HepG2 (cell line): ENCODE measurements around the gene CCDC191. TPM values are rescaled to one million over a fixed set of nuclear protein-coding genes. Genes with fewer than 3 reads are reported as not detected.

Experiments
- BCL3 ChIP-seq: sonication (generic); formaldehyde crosslinking; IDR thresholded peaks from 2 replicates; pipeline ENCODE4 v1.5.1; 2020; ENCODE audit warnings: mild to moderate bottlenecking, missing genetic modification reagents, moderate library complexity
- BRD4 ChIP-seq: sonication (generic); formaldehyde crosslinking; IDR thresholded peaks from 2 replicates; pipeline ENCODE4 v1.4.0; 2020; ENCODE audit warnings: missing genetic modification reagents
- HDAC1 ChIP-seq: sonication (generic); formaldehyde crosslinking; IDR thresholded peaks from 2 replicates; pipeline ENCODE4 v1.5.1; 2020; ENCODE audit warnings: mild to moderate bottlenecking, missing genetic modification reagents
- IRF9 ChIP-seq: sonication (generic); formaldehyde crosslinking; IDR thresholded peaks from 2 replicates; pipeline ENCODE4 v1.8.0; 2022; ENCODE audit warnings: missing genetic modification reagents, mild to moderate bottlenecking, borderline replicate concordance
- MAX ChIP-seq: IDR thresholded peaks from 2 replicates; pipeline ENCODE4 v1.6.1; 2012; ENCODE audit warnings: inconsistent platforms
- MEIS1 ChIP-seq: sonication (generic); formaldehyde crosslinking; IDR thresholded peaks from 2 replicates; pipeline ENCODE4 v1.9.0; 2021; ENCODE audit warnings: mild to moderate bottlenecking, missing genetic modification reagents, moderate library complexity, borderline replicate concordance
- MTF1 ChIP-seq: sonication (generic); formaldehyde crosslinking; IDR thresholded peaks from 2 replicates; pipeline ENCODE4 v1.5.0; 2020; ENCODE audit warnings: missing genetic modification reagents
- NFYC ChIP-seq: IDR thresholded peaks from 2 replicates; pipeline ENCODE4 v1.6.1; 2016; ENCODE audit warnings: missing genetic modification reagents, missing compliant biosample characterization
- PRPF4 ChIP-seq: fragments of 200-400 bp; formaldehyde crosslinking; IDR thresholded peaks from 2 replicates; pipeline ENCODE4 v1.6.1; 2016; ENCODE audit warnings: low read length, low read depth; ENCODE audit not compliant: poor library complexity, severe bottlenecking
- SKIL ChIP-seq: sonication (generic); formaldehyde crosslinking; IDR thresholded peaks from 2 replicates; pipeline ENCODE4 v1.8.0; 2022; ENCODE audit warnings: missing genetic modification reagents, mild to moderate bottlenecking, moderate library complexity, borderline replicate concordance
- ZBTB26 ChIP-seq: IDR thresholded peaks from 2 replicates; pipeline ENCODE4 v1.6.1; 2016; ENCODE audit warnings: missing compliant biosample characterization, missing genetic modification reagents, borderline replicate concordance
- ZNF333 ChIP-seq: sonication (generic); formaldehyde crosslinking; IDR thresholded peaks from 2 replicates; pipeline ENCODE4 v1.4.0; 2020; ENCODE audit warnings: mild to moderate bottlenecking, missing genetic modification reagents, borderline replicate concordance
- ZNF570 ChIP-seq: sonication (generic); formaldehyde crosslinking; IDR thresholded peaks from 2 replicates; pipeline ENCODE4 v1.4.0; 2020; ENCODE audit warnings: mild to moderate bottlenecking, missing genetic modification reagents, borderline replicate concordance
- polyA plus RNA-seq, 8 experiments: library from polyadenylated mRNA; depleted of rRNA in 3 of 8; stranded (reverse) in 7 of 8; unstranded in 1 of 8; fragments of >200 nt; fragmentation: Illumina TruSeq in 4 of 8; extraction: Trizol in 4 of 8; gene quantifications; 2 replicates each; pipeline versions ENCODE4 v1.2.1 to v1.2.3, GENCODE V29; 2011 to 2016; ENCODE audit warnings: low read depth in 4 of 8, missing spikeins in 1 of 8, mixed read lengths in 1 of 8; ENCODE audit not compliant: insufficient read depth in 1 of 8
- total RNA-seq, 5 experiments: library from RNA; depleted of rRNA; stranded (reverse); fragments of >200 nt; fragmentation: Illumina TruSeq; extraction: Trizol; gene quantifications; 2 replicates each; pipeline ENCODE4 v1.2.3, GENCODE V29; 2016; ENCODE audit warnings: low read depth in 1 of 5

The CCDC191 gene
- total and polyA plus RNA-seq, 2 of the 13 experiments (the other 11 are each of a cell fraction or from before 2014, with no cell fraction given) = 0.91 to 1.4 TPM

- TF ChIP-seq BRD4 (no peak), BCL3 (CRISPR knock-in tag) (no peak), MAX (no peak), HDAC1 (CRISPR knock-in tag) (no peak), SKIL (no peak), MEIS1 (CRISPR knock-in tag) (no peak), PRPF4 (no peak), ZBTB26 (CRISPR knock-in tag) (no peak), NFYC (no peak), IRF9 (CRISPR knock-in tag) (no peak), ZNF570 (no peak), ZNF333 (CRISPR knock-in tag) (no peak), MTF1 (CRISPR knock-in tag) (no peak)
Observed at GRCh38 chr3:114067804-114068203, 11.5 kb upstream of the CCDC191 start (continued).
